HCT116 (cell line): ENCODE data around the gene HNRNPA2B1. TPM values are rescaled to one million over a fixed set of nuclear protein-coding genes. Genes with fewer than 3 reads are reported as not detected.

Source experiments
- ATAC-seq: fragments of 200-7000 bp; cut with Tn5 transposase; 2 replicates; pipeline ENCODE4 v1.9.1; 2020; ENCODE audit warnings: mild to moderate bottlenecking, moderate library complexity
- BruUV-seq: library from RNA; stranded (reverse); fragments of 400-500 nt; replicated peaks from 2 replicates; lab custom pipeline; 2021; lab: Mats Ljungman, UMichigan
- CTCF ChIA-PET: fragments of 300-600 bp; sonication (Branson Sonifier 250); formaldehyde crosslinking; loops from one replicate; lab custom pipeline; 2021; ENCODE audit warnings: antibody characterized with exemption; lab: Charles Lee
- POLR2A ChIA-PET: fragments of 300-600, 350-600 bp; sonication (Branson Sonifier 250); formaldehyde crosslinking; loops from one replicate; lab custom pipeline; 2021; ENCODE audit warnings: antibody characterized with exemption; lab: Charles Lee
- RAD21 ChIA-PET, 2 experiments: fragments of 300-600 bp; sonication (Branson Sonifier 250); formaldehyde crosslinking; loops; one replicate each; lab custom pipeline; 2023; ENCODE audit warnings: low total read pairs in 2 of 2; ENCODE audit not compliant: uncharacterized antibody in 2 of 2, unreplicated experiment in 2 of 2, low non-redundant PET in 1 of 2; lab: Charles Lee
- DNase-seq: peaks from one replicate; pipeline ENCODE4 v3.0.0-alpha.2; 2010; ENCODE audit warnings: low read depth, low spot score
- H2AFZ ChIP-seq: fragments of 200-600 bp; shearing (Covaris generic), sonication (generic); 2 replicates; pipeline ENCODE4 v1.6.1; 2017; ENCODE audit warnings: low read depth, mixed run types, mixed read lengths, antibody characterized with exemption, low read length; ENCODE audit not compliant: poor library complexity, severe bottlenecking
- H3K27ac ChIP-seq: 2 replicates; pipeline ENCODE4 v1.5.1; 2012; ENCODE audit warnings: low read depth, low read length
- H3K27me3 ChIP-seq: fragments of 200-600 bp; sonication (generic); 2 replicates; pipeline ENCODE4 v1.6.1; 2016; ENCODE audit warnings: mixed run types, low read length, mixed read lengths; ENCODE audit not compliant: insufficient read depth
- H3K36me3 ChIP-seq, 2 experiments: fragments of 200-500 bp in 1 of 2; fragments of 200-600 bp in 1 of 2; sonication (Bioruptor generic) in 1 of 2; sonication (generic) in 1 of 2; 2 replicates each; pipeline versions ENCODE4 v1.5.1 to v1.6.1; 2014 to 2016; ENCODE audit warnings: low read length in 2 of 2, inconsistent platforms in 1 of 2, mixed read lengths in 1 of 2, mixed run types in 1 of 2; ENCODE audit not compliant: insufficient read depth in 2 of 2, control insufficient read depth in 1 of 2
- H3K4me1 ChIP-seq, 2 experiments: fragments of 200-600 bp in 1 of 2; sonication (generic) in 1 of 2; 2 replicates each; pipeline versions ENCODE4 v1.5.1 to v1.6.1; 2012 to 2017; ENCODE audit warnings: low read length in 2 of 2, inconsistent platforms in 1 of 2, mild to moderate bottlenecking in 1 of 2, mixed read lengths in 1 of 2, mixed run types in 1 of 2, moderate library complexity in 1 of 2; ENCODE audit not compliant: insufficient read depth in 2 of 2, control insufficient read depth in 1 of 2
- H3K4me2 ChIP-seq: fragments of 200-600 bp; sonication (generic); 2 replicates; pipeline ENCODE4 v1.6.1; 2017; ENCODE audit warnings: mixed run types, low read length, mixed read lengths
- H3K4me3 ChIP-seq, 2 experiments: fragments of 200-600 bp in 1 of 2; sonication (generic) in 1 of 2; replicated peaks in 1 of 2; 2 replicates each; pipeline ENCODE4 v1.5.1; 2011 to 2016; ENCODE audit warnings: low read length in 2 of 2, control low read depth in 1 of 2, low read depth in 1 of 2, mild to moderate bottlenecking in 1 of 2, mixed read lengths in 1 of 2, mixed run types in 1 of 2
- H3K79me2 ChIP-seq: fragments of 200-600 bp; sonication (generic); 2 replicates; pipeline ENCODE4 v1.6.1; 2017; ENCODE audit warnings: mild to moderate bottlenecking, mixed run types, low read length, moderate library complexity, mixed read lengths; ENCODE audit not compliant: insufficient read depth
- H3K9ac ChIP-seq: fragments of 200-600 bp; sonication (generic); 2 replicates; pipeline ENCODE4 v1.6.1; 2016; ENCODE audit warnings: low read length, mixed read lengths
- H3K9me2 ChIP-seq: fragments of 200-600 bp; sonication (generic), shearing (Covaris generic); 2 replicates; pipeline ENCODE4 v1.6.1; 2017; ENCODE audit warnings: mixed run types, mild to moderate bottlenecking, moderate library complexity; ENCODE audit not compliant: insufficient read depth
- H3K9me3 ChIP-seq, 2 experiments: fragments of 200-500 bp in 1 of 2; fragments of 200-600 bp in 1 of 2; sonication (Bioruptor generic) in 1 of 2; sonication (generic) in 1 of 2; 2 replicates each; pipeline ENCODE4 v1.6.1; 2014 to 2017; ENCODE audit warnings: low read length in 2 of 2, mixed read lengths in 2 of 2, inconsistent platforms in 1 of 2, low read depth in 1 of 2, mild to moderate bottlenecking in 1 of 2, mixed run types in 1 of 2, moderate library complexity in 1 of 2; ENCODE audit not compliant: control insufficient read depth in 1 of 2, insufficient read depth in 1 of 2
- H4K20me1 ChIP-seq: fragments of 200-600 bp; sonication (generic), shearing (Covaris generic); 2 replicates; pipeline ENCODE4 v1.6.1; 2017; ENCODE audit warnings: mixed run types, mild to moderate bottlenecking, moderate library complexity; ENCODE audit not compliant: insufficient read depth
- EGR1 ChIP-seq: IDR thresholded peaks from 2 replicates; pipeline ENCODE4 v1.6.1; 2012; ENCODE audit warnings: low read depth
- EZH2 ChIP-seq: fragments of 200-600 bp; sonication (generic); IDR thresholded peaks from 2 replicates; pipeline ENCODE4 v1.6.1; 2017; ENCODE audit warnings: antibody characterized with exemption, mixed run types
- EZH2phosphoT487 ChIP-seq: fragments of 200-600 bp; IDR thresholded peaks from 2 replicates; pipeline ENCODE4 v1.6.1; 2018; ENCODE audit warnings: antibody characterized with exemption, borderline replicate concordance
- POLR2A ChIP-seq: IDR thresholded peaks from 2 replicates; pipeline ENCODE4 v1.7.0; 2011; ENCODE audit warnings: borderline replicate concordance; ENCODE audit not compliant: insufficient read depth, insufficient read length; ENCODE audit errors: extremely low read depth
- SIN3A ChIP-seq: IDR thresholded peaks from 2 replicates; pipeline ENCODE4 v1.6.1; 2012; ENCODE audit warnings: low read depth
- SP1 ChIP-seq: IDR thresholded peaks from 2 replicates; pipeline ENCODE4 v1.6.1; 2012; ENCODE audit warnings: low read depth
- SRF ChIP-seq: IDR thresholded peaks from 2 replicates; pipeline ENCODE4 v1.6.1; 2012; ENCODE audit warnings: low read depth
- TCF7L2 ChIP-seq: IDR thresholded peaks from 2 replicates; pipeline ENCODE4 v1.7.0; 2011; ENCODE audit warnings: borderline replicate concordance, inconsistent platforms; ENCODE audit not compliant: insufficient read depth, insufficient read length; ENCODE audit errors: extremely low read depth
- ZFX ChIP-seq: fragments of 450-650 bp; IDR thresholded peaks from 2 replicates; pipeline ENCODE4 v1.6.1; 2017
- intact Hi-C: fragments of 100-400 bp; cut with micrococcal nuclease; formaldehyde crosslinking; loops from 2 replicates; pipeline ENCODE4 v1.10.0; 2022
- total RNA-seq: library from RNA; stranded (reverse); gene quantifications from one replicate; pipeline ENCODE4 v1.2.1, GENCODE V29; 2021; ENCODE audit not compliant: unreplicated experiment
- TF ChIP-seq, protein P1 (sequence below): IDR thresholded peaks from 2 replicates; pipeline ENCODE4 v1.6.1; 2012
- TF ChIP-seq, protein P2 (sequence below): IDR thresholded peaks from 2 replicates; pipeline ENCODE4 v1.6.1; 2012; ENCODE audit warnings: low read depth
- TF ChIP-seq, protein P3 (sequence below): IDR thresholded peaks from 2 replicates; pipeline ENCODE4 v1.6.1; 2011; ENCODE audit warnings: mild to moderate bottlenecking, low read length, moderate library complexity; ENCODE audit not compliant: insufficient replicate concordance; ENCODE audit errors: extremely low read depth

The HNRNPA2B1 gene
- total RNA-seq, 1 experiment from 2014 or later, result 870 TPM

DNA sequence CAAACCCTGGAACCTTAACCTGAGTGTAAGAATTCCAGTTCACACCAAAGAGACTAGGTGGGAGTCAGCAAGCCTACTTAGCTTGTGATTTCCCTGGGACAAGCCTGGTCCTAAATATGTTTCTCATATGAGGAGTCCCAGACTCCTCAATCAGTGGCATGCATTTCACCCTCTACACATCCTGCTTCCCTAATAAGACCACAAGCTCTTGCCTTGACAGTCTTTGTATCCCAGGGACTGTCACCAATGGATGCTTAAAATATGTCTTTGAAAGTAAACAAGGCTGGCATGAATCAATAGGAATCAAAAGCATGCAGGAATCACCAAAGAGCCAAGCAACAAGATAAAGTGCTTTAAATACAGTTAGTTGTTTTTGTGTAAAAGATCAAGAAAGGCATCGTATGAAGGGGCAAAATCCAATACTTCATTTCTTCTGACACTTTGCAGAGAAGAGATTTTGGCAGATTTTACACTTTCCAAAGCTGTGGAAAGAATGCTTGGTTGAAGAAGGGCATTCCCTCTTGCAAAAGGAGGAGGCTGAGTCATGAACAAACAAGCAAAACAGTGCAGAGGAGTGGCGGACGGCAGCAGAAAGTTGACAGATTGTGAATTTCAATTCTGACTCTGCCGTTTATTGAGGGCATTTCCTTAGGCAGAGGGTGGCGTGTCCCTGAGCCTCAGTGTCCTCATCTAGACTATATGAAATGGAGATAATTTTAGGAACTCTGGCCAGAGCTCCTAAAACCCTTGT lies 57.1 kb downstream of the HNRNPA2B1 start:
- ChIA-PET POLR2A (no interaction called here), RAD21 (no interaction called here)
- no peaks in the 10 kb centered on the region for H3K36me3 ChIP-seq
- no peaks in the 10 kb centered on the region for H3K9me3 ChIP-seq
- no TSS peak for BruUV-seq
- no peaks in the 10 kb centered on the region for H3K79me2 ChIP-seq
- no peak overlapping the region for H3K4me2 ChIP-seq
- ATAC-seq (no peak), DNase-seq (no peak)
- H3K27ac ChIP-seq, result no peak overlapping the region
- H3K9ac ChIP-seq, result no peak overlapping the region
- no peak overlapping the region for H3K4me3 ChIP-seq
- TF ChIP-seq, protein P1, sequence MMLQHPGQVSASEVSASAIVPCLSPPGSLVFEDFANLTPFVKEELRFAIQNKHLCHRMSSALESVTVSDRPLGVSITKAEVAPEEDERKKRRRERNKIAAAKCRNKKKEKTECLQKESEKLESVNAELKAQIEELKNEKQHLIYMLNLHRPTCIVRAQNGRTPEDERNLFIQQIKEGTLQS, result no peak
- TF ChIP-seq ZFX, result no peak
- no peak for TF ChIP-seq SRF
- no peak for TF ChIP-seq SP1
- TF ChIP-seq, protein P2, sequence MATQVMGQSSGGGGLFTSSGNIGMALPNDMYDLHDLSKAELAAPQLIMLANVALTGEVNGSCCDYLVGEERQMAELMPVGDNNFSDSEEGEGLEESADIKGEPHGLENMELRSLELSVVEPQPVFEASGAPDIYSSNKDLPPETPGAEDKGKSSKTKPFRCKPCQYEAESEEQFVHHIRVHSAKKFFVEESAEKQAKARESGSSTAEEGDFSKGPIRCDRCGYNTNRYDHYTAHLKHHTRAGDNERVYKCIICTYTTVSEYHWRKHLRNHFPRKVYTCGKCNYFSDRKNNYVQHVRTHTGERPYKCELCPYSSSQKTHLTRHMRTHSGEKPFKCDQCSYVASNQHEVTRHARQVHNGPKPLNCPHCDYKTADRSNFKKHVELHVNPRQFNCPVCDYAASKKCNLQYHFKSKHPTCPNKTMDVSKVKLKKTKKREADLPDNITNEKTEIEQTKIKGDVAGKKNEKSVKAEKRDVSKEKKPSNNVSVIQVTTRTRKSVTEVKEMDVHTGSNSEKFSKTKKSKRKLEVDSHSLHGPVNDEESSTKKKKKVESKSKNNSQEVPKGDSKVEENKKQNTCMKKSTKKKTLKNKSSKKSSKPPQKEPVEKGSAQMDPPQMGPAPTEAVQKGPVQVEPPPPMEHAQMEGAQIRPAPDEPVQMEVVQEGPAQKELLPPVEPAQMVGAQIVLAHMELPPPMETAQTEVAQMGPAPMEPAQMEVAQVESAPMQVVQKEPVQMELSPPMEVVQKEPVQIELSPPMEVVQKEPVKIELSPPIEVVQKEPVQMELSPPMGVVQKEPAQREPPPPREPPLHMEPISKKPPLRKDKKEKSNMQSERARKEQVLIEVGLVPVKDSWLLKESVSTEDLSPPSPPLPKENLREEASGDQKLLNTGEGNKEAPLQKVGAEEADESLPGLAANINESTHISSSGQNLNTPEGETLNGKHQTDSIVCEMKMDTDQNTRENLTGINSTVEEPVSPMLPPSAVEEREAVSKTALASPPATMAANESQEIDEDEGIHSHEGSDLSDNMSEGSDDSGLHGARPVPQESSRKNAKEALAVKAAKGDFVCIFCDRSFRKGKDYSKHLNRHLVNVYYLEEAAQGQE, result no peak
- TF ChIP-seq, all 23 proteins: peak for 0
- H3K27me3 ChIP-seq, result no peaks in the 10 kb centered on the region
- intact Hi-C loops, result no loop called here
- no peak overlapping the region for H2AFZ ChIP-seq
- CTCF ChIA-PET, result no interaction called here
- H3K9me2 ChIP-seq, result no peaks in the 10 kb centered on the region
- H4K20me1 ChIP-seq, result no peaks in the 10 kb centered on the region
- H3K4me1 ChIP-seq, result no peaks in the 10 kb centered on the region

DNA sequence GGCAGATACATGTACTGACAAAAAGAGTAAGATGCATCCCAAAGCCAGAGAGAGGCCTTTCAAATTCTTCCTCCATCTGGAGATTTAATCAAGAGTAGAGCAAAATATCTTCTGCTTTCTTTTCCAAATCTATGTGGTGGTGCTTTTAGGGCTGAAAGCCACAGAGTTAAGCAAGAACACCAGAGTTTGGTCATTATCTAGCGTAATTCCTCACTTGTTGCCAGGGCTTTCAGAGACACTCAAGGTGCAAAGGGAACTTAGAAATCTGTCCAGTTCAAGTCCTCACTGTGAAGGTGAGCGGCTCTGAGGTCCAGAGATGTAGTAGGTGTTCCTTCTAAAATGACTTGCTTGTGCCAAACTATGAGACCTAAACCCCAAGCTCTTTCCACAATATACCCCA lies 59.5 kb downstream of the HNRNPA2B1 start:
- H3K4me3 ChIP-seq, result no peak overlapping the region
- no TSS peak for BruUV-seq
- H3K9ac ChIP-seq, result no peak overlapping the region
- no peaks in the 10 kb centered on the region for H3K9me3 ChIP-seq
- H3K27me3 ChIP-seq, result no peaks in the 10 kb centered on the region
- RAD21 ChIA-PET, result no interaction called here
- no peak overlapping the region for H3K27ac ChIP-seq
- TF ChIP-seq EZH2phosphoT487, result no peak
- TF ChIP-seq, protein P3, sequence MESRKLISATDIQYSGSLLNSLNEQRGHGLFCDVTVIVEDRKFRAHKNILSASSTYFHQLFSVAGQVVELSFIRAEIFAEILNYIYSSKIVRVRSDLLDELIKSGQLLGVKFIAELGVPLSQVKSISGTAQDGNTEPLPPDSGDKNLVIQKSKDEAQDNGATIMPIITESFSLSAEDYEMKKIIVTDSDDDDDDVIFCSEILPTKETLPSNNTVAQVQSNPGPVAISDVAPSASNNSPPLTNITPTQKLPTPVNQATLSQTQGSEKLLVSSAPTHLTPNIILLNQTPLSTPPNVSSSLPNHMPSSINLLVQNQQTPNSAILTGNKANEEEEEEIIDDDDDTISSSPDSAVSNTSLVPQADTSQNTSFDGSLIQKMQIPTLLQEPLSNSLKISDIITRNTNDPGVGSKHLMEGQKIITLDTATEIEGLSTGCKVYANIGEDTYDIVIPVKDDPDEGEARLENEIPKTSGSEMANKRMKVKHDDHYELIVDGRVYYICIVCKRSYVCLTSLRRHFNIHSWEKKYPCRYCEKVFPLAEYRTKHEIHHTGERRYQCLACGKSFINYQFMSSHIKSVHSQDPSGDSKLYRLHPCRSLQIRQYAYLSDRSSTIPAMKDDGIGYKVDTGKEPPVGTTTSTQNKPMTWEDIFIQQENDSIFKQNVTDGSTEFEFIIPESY, result no peak
- no peak for TF ChIP-seq TCF7L2
- no peak for TF ChIP-seq POLR2A
- TF ChIP-seq EZH2, result no peak
- no peak for TF ChIP-seq SIN3A
- TF ChIP-seq EGR1, result no peak
- TF ChIP-seq ZFX, result no peak
- POLR2A ChIA-PET, result no interaction called here
- ATAC-seq (no peak), DNase-seq (no peak)
- H3K4me1 ChIP-seq, result no peaks in the 10 kb centered on the region
- CTCF ChIA-PET, result no interaction called here
- H4K20me1 ChIP-seq, result no peaks in the 10 kb centered on the region
- no peaks in the 10 kb centered on the region for H3K36me3 ChIP-seq
- H2AFZ ChIP-seq, result no peak overlapping the region
- no peaks in the 10 kb centered on the region for H3K79me2 ChIP-seq
- no peak overlapping the region for H3K4me2 ChIP-seq
- H3K9me2 ChIP-seq, result no peaks in the 10 kb centered on the region
- intact Hi-C loops, result no loop called here
